GM12872 (cell line): ENCODE data around the gene ATP1B1.

Source experiments
- TF ChIP-seq, protein P1 (sequence below): IDR thresholded peaks from 3 replicates; pipeline ENCODE4 v1.5.1; 2011; ENCODE audit warnings: low read depth, mild to moderate bottlenecking, low read length, moderate library complexity; ENCODE audit not compliant: insufficient read depth

The ATP1B1 gene

DNA sequence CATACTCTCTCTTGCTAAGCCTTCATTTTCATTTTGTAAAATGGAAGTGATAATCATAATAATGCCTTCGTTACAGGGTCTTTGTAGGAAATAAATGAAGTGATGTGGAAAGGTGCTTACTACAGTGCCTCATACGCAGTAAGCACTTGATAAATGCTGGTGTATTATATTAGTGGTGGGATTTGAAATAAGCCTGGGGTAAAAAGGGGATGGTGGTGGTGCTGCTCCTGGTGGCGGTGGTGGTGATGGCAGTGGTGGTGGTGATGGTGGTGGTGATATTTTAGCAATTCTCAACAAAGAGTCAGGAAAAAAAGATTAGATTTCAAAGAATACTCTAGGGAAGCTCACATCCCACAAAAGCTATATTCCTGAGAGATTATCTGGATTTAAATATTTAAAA, 35.5 kb upstream of the ATP1B1 start:
- TF ChIP-seq, protein P1, sequence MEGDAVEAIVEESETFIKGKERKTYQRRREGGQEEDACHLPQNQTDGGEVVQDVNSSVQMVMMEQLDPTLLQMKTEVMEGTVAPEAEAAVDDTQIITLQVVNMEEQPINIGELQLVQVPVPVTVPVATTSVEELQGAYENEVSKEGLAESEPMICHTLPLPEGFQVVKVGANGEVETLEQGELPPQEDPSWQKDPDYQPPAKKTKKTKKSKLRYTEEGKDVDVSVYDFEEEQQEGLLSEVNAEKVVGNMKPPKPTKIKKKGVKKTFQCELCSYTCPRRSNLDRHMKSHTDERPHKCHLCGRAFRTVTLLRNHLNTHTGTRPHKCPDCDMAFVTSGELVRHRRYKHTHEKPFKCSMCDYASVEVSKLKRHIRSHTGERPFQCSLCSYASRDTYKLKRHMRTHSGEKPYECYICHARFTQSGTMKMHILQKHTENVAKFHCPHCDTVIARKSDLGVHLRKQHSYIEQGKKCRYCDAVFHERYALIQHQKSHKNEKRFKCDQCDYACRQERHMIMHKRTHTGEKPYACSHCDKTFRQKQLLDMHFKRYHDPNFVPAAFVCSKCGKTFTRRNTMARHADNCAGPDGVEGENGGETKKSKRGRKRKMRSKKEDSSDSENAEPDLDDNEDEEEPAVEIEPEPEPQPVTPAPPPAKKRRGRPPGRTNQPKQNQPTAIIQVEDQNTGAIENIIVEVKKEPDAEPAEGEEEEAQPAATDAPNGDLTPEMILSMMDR = no peak

DNA sequence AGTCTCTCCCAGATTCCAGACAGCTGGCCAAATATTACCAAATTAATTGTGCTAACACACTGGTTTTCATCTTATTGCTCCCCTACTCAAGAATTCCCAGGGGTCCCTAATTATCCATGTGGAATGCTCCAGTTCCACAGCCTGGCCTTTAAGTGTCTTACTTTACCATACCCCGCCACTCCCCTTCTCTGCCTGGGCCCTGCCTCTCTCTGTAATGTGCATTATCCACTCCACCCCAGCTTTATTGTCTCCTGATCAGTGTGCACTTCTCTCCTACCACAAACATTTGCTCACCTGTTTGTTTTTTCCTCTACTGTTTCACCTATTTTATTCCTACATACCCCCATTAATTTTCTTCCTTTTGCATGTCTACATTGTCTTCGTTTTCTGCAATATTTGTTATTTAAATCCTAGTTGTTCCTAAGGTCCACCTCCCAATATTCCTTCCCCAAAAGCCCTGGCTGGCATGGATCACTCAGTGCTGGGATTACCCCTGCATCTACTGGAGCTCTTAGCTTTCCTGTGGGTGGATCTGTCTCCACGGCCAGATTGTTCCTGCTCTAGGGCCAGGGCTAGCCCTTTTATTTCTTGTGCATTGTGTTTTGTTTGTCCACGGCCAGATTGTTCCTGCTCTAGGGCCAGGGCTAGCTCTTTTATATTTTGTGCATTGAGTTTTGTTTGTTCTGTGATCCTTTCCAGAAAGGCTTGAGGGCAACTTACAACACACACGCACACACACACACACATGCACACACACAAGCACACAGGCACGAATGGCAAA, 33.4 kb upstream of the ATP1B1 start:
- TF ChIP-seq, protein P1 = no peak

DNA sequence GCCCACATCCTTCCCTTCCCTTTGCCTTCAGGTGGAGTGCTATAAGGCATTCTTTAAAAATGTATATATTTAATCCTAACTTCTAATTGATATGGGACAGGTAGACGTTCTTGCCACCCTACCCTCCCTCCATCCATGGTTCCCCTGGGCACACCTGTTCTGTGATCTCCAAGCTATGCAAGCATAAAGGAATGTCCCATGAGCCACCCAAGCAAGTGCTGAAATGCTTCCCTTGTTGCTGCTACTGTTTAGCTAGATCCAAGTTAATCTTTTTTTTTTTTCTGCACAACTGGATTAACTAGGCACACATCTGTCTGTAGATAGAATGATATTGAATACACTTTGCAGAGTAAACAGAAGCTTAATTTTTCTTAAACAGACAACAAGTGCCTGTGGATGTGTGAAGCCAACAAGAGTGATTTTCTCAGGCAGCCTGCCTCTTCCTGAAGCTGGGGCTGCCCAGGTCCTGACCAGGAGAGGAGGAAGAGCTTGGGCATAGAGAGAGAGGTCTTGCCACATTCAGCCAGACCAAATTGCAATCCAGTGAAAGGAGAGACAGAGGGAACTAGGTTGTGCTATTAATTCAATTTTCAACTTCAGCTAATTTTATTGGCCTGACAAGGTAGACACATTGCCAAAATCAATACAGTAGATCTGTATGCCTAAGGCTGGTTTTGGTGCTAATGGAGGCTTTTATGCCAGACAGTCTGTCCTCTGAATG, 28.2 kb upstream of the ATP1B1 start:
- TF ChIP-seq, protein P1 = no peak

DNA sequence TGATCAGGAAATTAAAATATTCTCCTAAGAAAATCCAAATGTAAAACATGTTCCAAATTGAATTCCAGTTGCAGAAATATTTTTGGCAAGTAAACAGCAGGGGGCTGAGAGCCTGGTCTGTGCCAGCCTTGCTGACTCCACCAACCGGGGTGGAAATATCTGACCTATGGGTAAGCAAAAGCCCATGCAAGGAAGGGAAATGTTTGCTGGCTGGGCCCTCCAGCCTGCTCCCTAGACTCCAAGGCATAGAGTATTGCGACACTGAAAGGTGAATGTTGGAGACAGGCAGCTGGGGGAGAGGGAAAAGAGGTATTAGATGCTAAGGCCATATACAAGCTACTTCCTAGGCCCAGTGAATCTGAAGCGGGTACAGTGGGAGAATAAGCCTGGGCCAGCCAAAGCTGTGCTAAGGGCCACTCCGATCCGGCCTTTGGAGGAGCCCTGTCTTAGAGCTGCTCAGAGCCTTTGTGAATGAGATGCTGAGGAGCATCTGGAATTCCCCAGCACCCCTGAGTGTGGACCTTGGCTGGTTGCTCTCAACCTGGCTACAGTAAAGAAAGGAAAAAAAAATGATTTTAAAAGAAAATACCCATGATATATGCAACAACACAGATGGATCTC, 24.9 kb upstream of the ATP1B1 start:
- TF ChIP-seq, protein P1 = no peak

DNA sequence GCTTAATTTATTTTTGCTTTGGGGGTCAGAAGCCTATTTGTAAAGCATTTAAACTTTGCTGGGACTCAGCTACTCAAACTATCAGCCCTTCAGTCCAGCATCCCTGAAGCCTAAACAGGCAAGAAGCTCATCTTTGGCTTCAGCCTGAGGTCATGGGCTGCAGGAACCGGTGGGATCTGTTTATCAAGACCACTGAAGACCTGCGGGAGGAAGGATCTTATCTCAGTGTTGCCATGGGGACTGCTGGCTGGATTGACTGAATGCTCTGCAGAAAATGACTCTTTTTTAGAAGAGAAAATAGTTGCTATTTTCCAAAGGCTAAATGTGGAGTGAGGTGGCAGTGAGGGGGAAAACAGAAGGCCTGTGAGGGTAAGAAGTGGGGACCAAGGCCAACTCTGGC, 20.6 kb upstream of the ATP1B1 start:
- TF ChIP-seq, protein P1 = no peak

DNA sequence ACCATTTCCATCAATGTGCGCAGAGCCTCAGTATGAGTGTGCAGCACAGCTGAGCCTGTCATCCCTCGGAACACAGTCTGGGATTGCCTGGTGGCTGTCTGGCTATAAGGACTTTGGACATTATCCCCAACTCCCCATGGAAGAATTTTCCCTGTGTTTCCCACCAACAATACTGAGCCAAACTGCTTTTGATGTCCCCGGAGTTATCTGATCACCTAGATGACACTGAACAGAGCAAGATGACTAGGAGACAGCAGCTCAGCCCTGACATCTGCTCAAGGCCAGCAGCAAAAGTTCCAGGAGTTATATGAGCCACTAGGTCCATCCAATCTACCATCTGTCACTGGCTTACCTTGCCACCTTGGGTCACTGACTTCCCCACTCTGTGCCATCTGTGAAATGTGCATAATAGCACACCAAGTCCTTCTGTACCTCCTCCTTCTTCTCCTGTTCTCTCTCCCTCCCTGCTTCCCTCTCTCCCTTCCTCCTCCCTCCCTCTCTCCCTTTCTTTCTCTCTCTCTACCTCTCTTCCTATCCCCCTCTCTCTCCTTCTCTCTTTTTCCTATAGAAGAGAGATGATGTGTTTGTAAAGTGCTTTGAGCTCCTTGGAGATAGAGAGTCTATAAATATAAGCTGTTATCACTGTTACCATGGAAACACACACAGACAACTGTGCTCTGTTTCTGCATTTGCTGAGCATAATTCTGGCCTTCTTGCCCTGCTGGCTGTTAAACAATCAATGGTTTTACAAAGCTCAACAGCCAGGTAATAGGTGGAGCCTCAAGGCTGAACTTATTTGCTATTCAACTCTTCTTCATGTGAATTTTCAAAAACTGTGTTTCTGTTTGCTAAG, 19.7 kb upstream of the ATP1B1 start:
- TF ChIP-seq, protein P1 = no peak
